Measurements from ENCODE around the gene HOXB6.
A peak's percentile ranks its signal among the peaks of the same experiment; 100 is the strongest.

The HOXB6 gene

DNA sequence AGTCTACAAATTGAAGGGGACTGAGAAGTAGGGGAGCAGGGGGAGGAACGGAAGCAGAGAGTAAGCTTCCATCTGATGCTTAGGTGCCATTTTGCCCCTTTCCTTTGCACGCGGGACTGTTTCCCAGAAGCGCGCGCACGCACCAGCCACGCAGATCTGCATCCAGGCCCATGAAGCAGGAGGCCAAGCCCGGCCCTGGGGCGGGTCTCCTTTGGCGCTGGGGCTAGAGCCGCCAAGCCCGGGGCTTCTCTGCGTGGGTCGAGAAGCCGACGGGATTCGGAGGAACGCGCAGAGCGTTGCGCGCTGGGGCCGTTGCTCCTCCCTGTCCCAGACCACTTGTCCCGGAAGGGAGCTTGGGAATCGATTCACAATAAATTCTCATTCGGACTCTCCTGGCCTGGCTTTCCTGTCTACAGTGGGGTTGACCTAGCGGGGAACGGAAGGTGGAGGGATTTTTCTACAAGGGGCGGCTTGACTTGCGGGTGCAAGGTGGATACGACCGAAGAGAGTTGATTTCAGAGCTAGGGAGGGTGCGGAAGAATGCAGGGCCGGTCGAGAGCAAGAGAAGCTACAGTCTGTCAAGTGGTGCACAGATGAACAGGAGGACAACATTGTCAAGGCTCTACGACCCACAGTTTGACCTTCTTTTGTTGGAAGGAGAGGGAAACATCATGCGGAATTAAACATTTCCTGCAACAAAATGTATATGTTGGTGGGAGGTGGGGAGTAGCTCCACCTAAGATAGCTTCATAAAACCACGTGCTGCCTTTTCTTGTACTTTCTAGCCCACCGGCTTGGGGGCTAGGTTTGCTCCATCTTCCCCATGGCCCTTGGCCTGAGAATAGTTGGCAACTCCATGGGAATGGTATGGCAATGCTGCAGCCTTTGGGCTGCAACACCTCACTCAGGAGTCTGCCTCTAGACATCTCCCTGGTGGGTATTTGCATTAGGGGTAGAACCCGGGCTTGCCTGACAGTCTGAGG, 16.9 kb upstream of the HOXB6 start:
- Histone ChIP-seq H3K9me3 (ENCODE audit: control insufficient read depth in 1 of 2, low read length in 2 of 2) (no peaks in the 10 kb centered on the region), H3K36me3 (ENCODE audit: control insufficient read depth in 1 of 2, insufficient read depth in 2 of 2, low read length in 2 of 2) (no peaks in the 10 kb centered on the region), H3K9ac (ENCODE audit: low read depth in 1 of 2, low read length in 2 of 2) (no peak overlapping the region), H3K4me3 (ENCODE audit: low read depth in 1 of 2, low read length in 2 of 2) (no peak overlapping the region), H3K4me1 (ENCODE audit: control insufficient read depth in 1 of 2, insufficient read depth in 2 of 2, low read length in 2 of 2) (peaks cover 10 to 17% of the 10 kb centered on the region in 2 donors), H3K27me3 (ENCODE audit: control insufficient read depth in 1 of 2, insufficient read depth in 2 of 2, low read length in 2 of 2) (peaks cover 91 to 99% of the 10 kb centered on the region in 2 donors), H3K27ac (ENCODE audit: low read depth, low read length) (no peak overlapping the region)

DNA sequence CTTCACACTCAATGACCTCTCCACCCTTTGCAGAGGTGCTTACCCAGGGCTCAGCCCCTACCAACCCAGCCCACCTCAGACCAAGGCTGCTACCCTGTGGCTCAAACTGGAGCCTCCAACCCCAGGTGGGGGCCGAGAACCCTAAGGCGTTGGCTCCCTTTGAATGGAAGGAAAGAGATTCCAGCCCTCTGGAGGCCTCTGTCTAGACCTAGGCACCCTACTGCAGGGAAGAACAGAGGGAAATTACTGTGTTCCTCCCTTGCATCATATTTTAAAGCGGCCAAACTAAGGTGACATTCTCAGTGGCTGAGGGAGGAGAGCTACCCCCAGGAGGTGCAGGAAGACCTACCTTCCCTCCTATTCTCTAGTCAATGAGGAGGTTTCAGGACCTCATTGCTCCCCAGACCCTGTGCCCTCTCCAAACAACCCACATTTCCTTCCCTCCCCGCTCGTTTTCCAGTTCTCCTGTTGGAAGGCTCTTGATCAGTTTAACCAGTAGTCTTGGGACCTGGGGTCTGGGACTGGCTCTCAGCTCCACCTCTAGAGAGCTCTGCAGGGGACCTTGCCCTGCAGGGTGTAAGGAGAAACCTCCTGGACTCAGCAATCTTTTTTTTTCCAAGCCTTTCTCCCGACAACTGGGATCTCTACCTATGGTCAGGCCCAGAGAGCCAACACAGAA, 15.8 kb upstream of the HOXB6 start:
- no peak overlapping the region for H3K27ac ChIP-seq (ENCODE audit: low read depth, low read length)
- H3K4me1 ChIP-seq (ENCODE audit: control insufficient read depth in 1 of 2, insufficient read depth in 2 of 2, low read length in 2 of 2), result peaks cover 6 to 10% of the 10 kb centered on the region in 2 donors
- no peaks in the 10 kb centered on the region for H3K9me3 ChIP-seq (ENCODE audit: control insufficient read depth in 1 of 2, low read length in 2 of 2)

DNA sequence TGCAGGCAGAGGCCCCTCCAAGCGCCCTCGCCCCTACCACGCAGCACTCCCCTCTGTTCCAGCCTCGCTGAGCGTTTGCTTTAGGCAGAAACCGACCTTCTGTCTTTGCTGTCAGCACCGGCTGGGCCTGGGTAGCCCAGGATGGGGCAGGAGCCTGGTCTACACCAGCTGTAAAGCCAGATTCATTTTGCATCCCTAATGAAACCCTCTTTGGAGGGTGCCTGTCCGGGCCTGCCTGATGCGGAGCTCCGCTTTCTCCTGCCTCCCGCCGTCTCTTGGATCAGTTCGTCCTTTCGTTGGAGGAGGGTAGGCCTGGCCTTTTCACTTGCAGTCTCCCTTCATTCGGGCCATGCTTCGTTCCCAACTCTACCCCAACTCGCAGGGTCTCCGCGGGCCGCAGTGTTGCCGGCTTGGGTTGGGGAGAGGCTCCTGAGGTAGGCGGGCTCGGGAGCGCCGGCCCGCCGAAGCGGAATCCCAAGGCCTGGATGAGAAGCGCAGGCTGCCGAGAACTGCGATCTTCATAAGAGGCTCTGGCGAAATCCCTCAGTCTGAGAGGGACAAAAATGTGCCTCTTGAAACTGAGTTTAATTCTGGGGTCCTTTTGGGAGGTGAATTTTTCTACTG, 15.2 kb upstream of the HOXB6 start:
- H3K9me3 ChIP-seq (ENCODE audit: control insufficient read depth in 1 of 2, low read length in 2 of 2), result no peaks in the 10 kb centered on the region
- peaks cover 94 to 100% of the 10 kb centered on the region in 2 donors for H3K27me3 ChIP-seq (ENCODE audit: control insufficient read depth in 1 of 2, insufficient read depth in 2 of 2, low read length in 2 of 2)
- H3K4me1 ChIP-seq (ENCODE audit: control insufficient read depth in 1 of 2, insufficient read depth in 2 of 2, low read length in 2 of 2), result peaks cover 6 to 7% of the 10 kb centered on the region in 2 donors
- H3K36me3 ChIP-seq (ENCODE audit: control insufficient read depth in 1 of 2, insufficient read depth in 2 of 2, low read length in 2 of 2), result no peaks in the 10 kb centered on the region
- H3K9ac ChIP-seq (ENCODE audit: low read depth in 1 of 2, low read length in 2 of 2), result no peak overlapping the region
- H3K4me3 ChIP-seq (ENCODE audit: low read depth in 1 of 2, low read length in 2 of 2), result no peak overlapping the region
- H3K27ac ChIP-seq (ENCODE audit: low read depth, low read length), result no peak overlapping the region

More for the DNA sequence above, 15.8 kb upstream of the HOXB6 start:
- peaks cover 95 to 100% of the 10 kb centered on the region in 2 donors for H3K27me3 ChIP-seq (ENCODE audit: control insufficient read depth in 1 of 2, insufficient read depth in 2 of 2, low read length in 2 of 2)
- H3K9ac ChIP-seq (ENCODE audit: low read depth in 1 of 2, low read length in 2 of 2), result no peak overlapping the region
- no peak overlapping the region for H3K4me3 ChIP-seq (ENCODE audit: low read depth in 1 of 2, low read length in 2 of 2)
- no peaks in the 10 kb centered on the region for H3K36me3 ChIP-seq (ENCODE audit: control insufficient read depth in 1 of 2, insufficient read depth in 2 of 2, low read length in 2 of 2)

DNA sequence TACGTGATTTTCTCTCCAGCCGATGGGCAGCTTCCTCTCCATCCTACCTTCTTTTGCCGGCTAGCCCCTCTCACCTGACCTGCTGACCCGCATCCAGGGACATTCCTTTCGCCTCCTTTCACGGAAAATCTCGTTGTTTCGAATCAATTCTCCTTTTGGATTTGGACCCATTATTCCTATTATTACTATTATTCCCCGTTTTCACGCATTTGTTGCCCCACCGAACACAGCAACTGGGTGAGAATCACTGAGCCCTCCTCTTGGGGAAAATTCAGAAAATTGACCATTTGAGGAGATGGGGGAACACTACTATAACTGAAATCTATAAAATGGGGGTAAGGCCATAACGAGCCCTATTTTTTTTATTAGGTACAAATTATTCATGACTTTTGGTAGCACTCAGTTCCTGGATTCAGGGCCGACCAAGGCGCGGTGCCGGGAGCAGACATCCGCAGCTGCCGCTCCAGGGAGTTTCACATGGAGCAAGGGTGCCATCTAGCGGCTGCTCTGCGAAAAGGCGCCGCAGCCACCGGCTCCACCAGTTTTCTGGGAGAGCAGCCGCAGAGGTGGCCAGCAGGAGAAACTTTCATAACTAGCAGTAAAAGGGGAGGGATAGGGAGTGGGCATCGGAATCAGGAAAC, 13.6 kb upstream of the HOXB6 start:
- Histone ChIP-seq H3K27me3 (ENCODE audit: control insufficient read depth in 1 of 2, insufficient read depth in 2 of 2, low read length in 2 of 2) (peaks cover 89 to 100% of the 10 kb centered on the region in 2 donors), H3K4me1 (ENCODE audit: control insufficient read depth in 1 of 2, insufficient read depth in 2 of 2, low read length in 2 of 2) (peaks cover 6 to 13% of the 10 kb centered on the region in 2 donors), H3K9me3 (ENCODE audit: control insufficient read depth in 1 of 2, low read length in 2 of 2) (no peaks in the 10 kb centered on the region), H3K27ac (ENCODE audit: low read depth, low read length) (no peak overlapping the region), H3K4me3 (ENCODE audit: low read depth in 1 of 2, low read length in 2 of 2) (peak overlapping the region in 1 of 2 donors; percentile 8), H3K9ac (ENCODE audit: low read depth in 1 of 2, low read length in 2 of 2) (no peak overlapping the region), H3K36me3 (ENCODE audit: control insufficient read depth in 1 of 2, insufficient read depth in 2 of 2, low read length in 2 of 2) (no peaks in the 10 kb centered on the region)

DNA sequence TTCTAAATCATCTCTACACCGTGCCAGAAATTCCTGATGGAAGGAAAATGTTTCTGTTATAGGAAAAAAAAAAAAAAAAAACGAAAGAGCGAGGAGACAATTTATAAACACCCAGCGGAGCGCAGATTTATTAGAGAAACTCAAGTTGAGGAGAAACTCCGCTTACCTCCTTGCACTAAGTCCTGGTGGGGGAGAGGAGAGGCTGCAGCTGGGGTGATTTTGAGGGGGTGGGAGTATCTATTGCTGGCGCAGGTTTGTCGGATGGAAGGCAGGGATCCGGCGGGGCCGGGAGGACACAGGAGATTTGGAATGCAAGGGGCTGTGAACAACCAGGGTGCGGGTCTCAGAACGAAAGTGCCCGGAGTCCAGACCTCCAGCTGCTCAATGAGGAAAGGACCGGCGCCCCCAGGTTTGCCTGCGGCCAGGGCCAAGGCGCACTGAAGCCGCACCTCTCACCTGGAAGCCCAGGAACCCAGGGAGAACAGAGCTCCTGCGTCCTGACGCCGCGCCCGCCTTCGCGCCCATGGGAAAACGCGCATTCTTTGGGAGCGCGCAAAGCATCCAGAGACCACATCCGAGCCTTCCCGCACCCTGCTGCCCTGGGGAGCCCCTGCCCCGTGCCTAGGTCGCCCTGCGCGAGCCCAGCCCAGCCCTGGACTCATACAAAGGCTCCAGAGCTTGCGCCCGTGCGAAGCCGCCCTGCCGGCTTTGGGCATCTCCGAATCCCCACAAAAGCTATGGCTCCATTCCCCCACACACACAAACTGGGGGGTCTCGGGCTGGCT, 12.9 kb upstream of the HOXB6 start:
- no peaks in the 10 kb centered on the region for H3K36me3 ChIP-seq (ENCODE audit: control insufficient read depth in 1 of 2, insufficient read depth in 2 of 2, low read length in 2 of 2)
- peaks cover 6 to 13% of the 10 kb centered on the region in 2 donors for H3K4me1 ChIP-seq (ENCODE audit: control insufficient read depth in 1 of 2, insufficient read depth in 2 of 2, low read length in 2 of 2)
- peaks cover 82 to 98% of the 10 kb centered on the region in 2 donors for H3K27me3 ChIP-seq (ENCODE audit: control insufficient read depth in 1 of 2, insufficient read depth in 2 of 2, low read length in 2 of 2)
- H3K9me3 ChIP-seq (ENCODE audit: control insufficient read depth in 1 of 2, low read length in 2 of 2), result no peaks in the 10 kb centered on the region
- H3K9ac ChIP-seq (ENCODE audit: low read depth in 1 of 2, low read length in 2 of 2), result no peak overlapping the region
- no peak overlapping the region for H3K4me3 ChIP-seq (ENCODE audit: low read depth in 1 of 2, low read length in 2 of 2)
- H3K27ac ChIP-seq (ENCODE audit: low read depth, low read length), result no peak overlapping the region

DNA sequence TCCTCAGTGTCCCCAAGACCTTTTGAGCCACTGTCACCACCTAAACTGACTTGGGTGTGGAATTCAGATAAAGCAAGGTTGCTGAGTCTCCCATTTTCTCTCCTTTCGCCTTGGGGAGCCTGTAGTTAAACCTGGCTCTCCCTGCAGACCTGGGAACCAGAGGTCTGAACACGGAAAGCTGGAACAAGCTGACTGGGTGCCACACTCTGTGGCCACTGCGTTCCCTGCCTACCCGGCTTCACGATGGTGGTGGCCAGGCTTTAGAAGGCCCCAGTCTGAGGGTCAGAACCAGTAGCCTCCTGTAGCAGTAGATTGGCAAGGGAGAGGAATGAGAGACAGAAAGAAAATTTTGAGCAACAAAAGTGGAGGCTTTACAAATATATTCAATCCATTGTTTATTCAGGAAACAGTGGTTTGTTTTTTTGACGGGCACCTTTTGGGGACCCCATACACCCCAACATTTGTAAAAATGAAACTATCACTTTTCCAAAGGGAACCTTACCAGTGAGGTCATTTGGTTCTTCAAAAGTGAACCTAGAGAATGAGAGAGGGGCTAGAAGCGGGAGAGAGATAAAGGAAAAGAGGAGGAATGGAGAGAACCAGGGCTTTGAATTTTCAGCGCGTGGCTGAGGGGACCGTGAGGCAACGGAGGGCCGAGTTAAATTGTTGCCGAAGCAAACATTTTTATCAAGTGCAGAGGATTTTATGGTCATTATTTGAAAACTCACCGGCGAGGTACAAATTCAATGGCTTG, 12.1 kb upstream of the HOXB6 start:
- no peak overlapping the region for H3K9ac ChIP-seq (ENCODE audit: low read depth in 1 of 2, low read length in 2 of 2)
- peaks cover 80 to 96% of the 10 kb centered on the region in 2 donors for H3K27me3 ChIP-seq (ENCODE audit: control insufficient read depth in 1 of 2, insufficient read depth in 2 of 2, low read length in 2 of 2)
- H3K9me3 ChIP-seq (ENCODE audit: control insufficient read depth in 1 of 2, low read length in 2 of 2), result no peaks in the 10 kb centered on the region
- no peak overlapping the region for H3K4me3 ChIP-seq (ENCODE audit: low read depth in 1 of 2, low read length in 2 of 2)
- H3K27ac ChIP-seq (ENCODE audit: low read depth, low read length), result no peak overlapping the region
- H3K36me3 ChIP-seq (ENCODE audit: control insufficient read depth in 1 of 2, insufficient read depth in 2 of 2, low read length in 2 of 2), result no peaks in the 10 kb centered on the region
- peaks cover 6 to 15% of the 10 kb centered on the region in 2 donors for H3K4me1 ChIP-seq (ENCODE audit: control insufficient read depth in 1 of 2, insufficient read depth in 2 of 2, low read length in 2 of 2)

DNA sequence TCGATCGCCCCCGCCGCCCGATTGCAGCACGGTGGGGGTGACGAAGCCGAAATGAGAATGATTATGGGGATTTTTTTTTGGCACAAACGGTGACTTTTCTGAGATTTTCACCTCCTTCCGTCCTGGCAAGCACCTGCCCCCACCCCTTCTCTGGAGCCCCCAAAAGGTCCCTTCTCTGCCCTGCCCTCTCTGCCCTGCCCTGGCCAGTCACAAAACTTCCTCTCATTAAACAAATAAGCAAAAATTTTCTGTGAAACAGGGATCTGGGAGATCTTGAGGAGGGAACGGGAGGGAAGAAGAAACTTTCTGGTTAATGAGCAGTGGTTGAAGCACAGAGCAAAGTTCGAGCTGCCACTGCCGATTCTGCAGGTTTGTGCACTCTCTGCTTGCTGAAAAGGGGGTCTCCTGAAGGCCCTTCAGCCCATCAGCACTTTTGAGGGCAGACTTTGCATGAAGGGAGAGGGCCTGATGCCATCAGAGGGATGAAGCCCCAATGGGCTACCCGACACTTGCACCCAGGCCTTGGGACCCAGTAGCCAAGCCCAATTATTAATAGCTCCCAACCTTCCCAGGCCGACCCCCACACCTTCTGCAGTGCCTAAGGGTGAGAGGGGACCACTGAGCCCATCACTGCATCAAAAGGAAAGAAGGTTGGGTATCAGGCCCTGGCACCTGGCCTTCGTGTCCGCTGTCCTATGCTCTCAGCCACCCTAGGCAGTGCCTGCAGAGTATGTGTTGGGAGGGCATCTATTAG, 11.4 kb upstream of the HOXB6 start:
- H3K4me1 ChIP-seq (ENCODE audit: control insufficient read depth in 1 of 2, insufficient read depth in 2 of 2, low read length in 2 of 2), result peaks cover 6 to 18% of the 10 kb centered on the region in 2 donors
- no peak overlapping the region for H3K27ac ChIP-seq (ENCODE audit: low read depth, low read length)
- no peaks in the 10 kb centered on the region for H3K36me3 ChIP-seq (ENCODE audit: control insufficient read depth in 1 of 2, insufficient read depth in 2 of 2, low read length in 2 of 2)
- H3K4me3 ChIP-seq (ENCODE audit: low read depth in 1 of 2, low read length in 2 of 2), result no peak overlapping the region
- H3K9ac ChIP-seq (ENCODE audit: low read depth in 1 of 2, low read length in 2 of 2), result no peak overlapping the region
- H3K9me3 ChIP-seq (ENCODE audit: control insufficient read depth in 1 of 2, low read length in 2 of 2), result no peaks in the 10 kb centered on the region
- peaks cover 80 to 96% of the 10 kb centered on the region in 2 donors for H3K27me3 ChIP-seq (ENCODE audit: control insufficient read depth in 1 of 2, insufficient read depth in 2 of 2, low read length in 2 of 2)

DNA sequence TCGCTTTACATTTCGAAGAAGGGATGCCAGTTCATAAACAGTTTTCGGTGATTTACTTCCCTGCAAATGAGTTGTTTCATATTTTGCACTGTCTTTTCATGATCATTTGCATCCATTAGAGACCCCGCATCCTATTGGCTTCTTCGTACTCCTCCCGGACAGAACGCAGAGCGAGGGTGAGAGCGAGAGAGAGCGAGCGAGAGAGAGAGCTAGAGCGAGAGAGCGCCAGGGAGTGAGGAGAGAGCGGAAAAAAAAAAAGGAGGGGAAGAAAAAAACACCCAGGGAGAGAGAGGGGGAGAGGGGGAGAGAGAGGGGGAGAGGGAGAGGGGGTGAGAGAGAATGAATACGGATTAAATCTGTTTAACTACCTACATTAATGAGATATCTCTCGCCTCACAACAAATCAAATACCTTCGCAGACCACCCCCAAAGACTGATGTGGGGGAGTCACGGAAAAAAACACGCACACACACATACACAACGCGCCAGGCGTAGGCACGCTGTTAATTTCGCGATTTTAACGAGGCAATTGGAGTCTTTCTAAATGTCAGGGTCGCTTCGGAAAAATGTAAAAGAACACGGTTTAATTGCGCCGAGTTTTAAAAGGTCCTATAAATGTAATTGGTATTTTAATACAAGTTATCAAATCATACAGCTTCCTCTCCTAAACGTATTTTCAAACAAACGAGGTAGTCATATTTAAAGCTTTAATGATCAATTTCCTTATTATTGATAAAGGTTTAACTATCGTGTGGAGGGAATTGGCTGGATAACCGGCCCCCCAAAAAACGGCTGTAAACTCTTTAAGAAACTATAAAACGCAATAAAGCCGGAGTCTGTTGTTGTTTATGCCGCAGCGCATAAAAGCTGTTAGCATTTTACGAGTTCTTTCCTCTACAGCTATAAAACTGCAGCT, 10.5 kb upstream of the HOXB6 start, which contains the start of gene HOXB8:
Gene HOXB8 (minus strand): TSS at position 246 of the 916 bp plus-strand sequence. CDS start 588 bp downstream, outside the sequence.
- Histone ChIP-seq H3K4me1 (ENCODE audit: control insufficient read depth in 1 of 2, insufficient read depth in 2 of 2, low read length in 2 of 2) (peaks cover 6 to 26% of the 10 kb centered on the region in 2 donors), H3K27me3 (ENCODE audit: control insufficient read depth in 1 of 2, insufficient read depth in 2 of 2, low read length in 2 of 2) (peaks cover 78 to 96% of the 10 kb centered on the region in 2 donors), H3K9ac (ENCODE audit: low read depth in 1 of 2, low read length in 2 of 2) (no peak within 1 kb of the TSS)

More for the DNA sequence above, 10.5 kb upstream of the HOXB6 start, which contains the start of gene HOXB8:
- Histone ChIP-seq H3K36me3 (ENCODE audit: control insufficient read depth in 1 of 2, insufficient read depth in 2 of 2, low read length in 2 of 2) (no peaks in the 10 kb centered on the region), H3K9me3 (ENCODE audit: control insufficient read depth in 1 of 2, low read length in 2 of 2) (no peaks in the 10 kb centered on the region), H3K4me3 (ENCODE audit: low read depth in 1 of 2, low read length in 2 of 2) (no peak within 1 kb of the TSS), H3K27ac (ENCODE audit: low read depth, low read length) (peak within 1 kb of the TSS; percentile 42)

Data from duodenal mucosa (tissue), 2 donors.